H1 (cell line): ENCODE data around the gene ADM2. TPM values are rescaled to one million over a fixed set of nuclear protein-coding genes. Genes with fewer than 3 reads are reported as not detected.

Source experiments
- CTCF ChIA-PET: fragments of 300-600 bp; sonication (Branson Sonifier 250); formaldehyde crosslinking; loops from one replicate; lab custom pipeline; 2021; ENCODE audit not compliant: partially characterized antibody; lab: Charles Lee
- POLR2A ChIA-PET: fragments of 300-600 bp; sonication (Branson Sonifier 250); formaldehyde crosslinking; loops from one replicate; lab custom pipeline; 2021; ENCODE audit warnings: inconsistent platforms; ENCODE audit not compliant: partially characterized antibody; lab: Charles Lee
- DNase-seq, 2 experiments: peaks; one replicate each; pipeline versions ENCODE4 v3.0.0 to v3.0.0-alpha.2; 2010 to 2022; ENCODE audit warnings: low spot score in 2 of 2, low read depth in 1 of 2, mixed read lengths in 1 of 2
- FAIRE-seq: peaks from 2 replicates; lab custom pipeline; 2011; peaks lifted over from hg19 to GRCh38; lab: Jason Lieb, UNC
- H2AFZ ChIP-seq: 2 replicates; pipeline ENCODE4 v1.8.1; 2012; ENCODE audit warnings: low read length, inconsistent platforms
- H2AK5ac ChIP-seq: 2 replicates; pipeline ENCODE4 v1.6.1; 2013; ENCODE audit warnings: low read depth, low read length
- H2BK120ac ChIP-seq: replicated peaks from 2 replicates; pipeline ENCODE3; 2013; ENCODE audit warnings: low read depth, low read length, inconsistent platforms
- H2BK12ac ChIP-seq: 2 replicates; pipeline ENCODE4 v1.6.1; 2013; ENCODE audit warnings: low read depth, low read length
- H2BK15ac ChIP-seq: 2 replicates; pipeline ENCODE4 v1.6.1; 2013; ENCODE audit warnings: low read length
- H2BK20ac ChIP-seq: 2 replicates; pipeline ENCODE4 v1.6.1; 2013; ENCODE audit warnings: low read length
- H2BK5ac ChIP-seq: 2 replicates; pipeline ENCODE4 v1.6.1; 2013; ENCODE audit warnings: low read depth, low read length
- H3K14ac ChIP-seq: 2 replicates; pipeline ENCODE4 v1.6.1; 2013; ENCODE audit warnings: inconsistent platforms; ENCODE audit not compliant: insufficient read length
- H3K18ac ChIP-seq: 2 replicates; pipeline ENCODE4 v1.6.1; 2013; ENCODE audit warnings: low read length; ENCODE audit errors: extremely low read depth
- H3K23ac ChIP-seq: 2 replicates; pipeline ENCODE4 v1.6.1; 2013; ENCODE audit warnings: inconsistent platforms; ENCODE audit not compliant: insufficient read length
- H3K23me2 ChIP-seq: 2 replicates; pipeline ENCODE4 v1.6.1; 2013; ENCODE audit warnings: low read depth, low read length
- H3K27ac ChIP-seq: 2 replicates; pipeline ENCODE4 v1.6.1; 2011; ENCODE audit warnings: low read depth, low read length, inconsistent platforms
- H3K27me3 ChIP-seq, 4 experiments: replicated peaks in 1 of 4; 1 replicate in 1 of 4; 2 replicates in 3 of 4; pipeline versions ENCODE4 v1.6.1 to v1.8.1; 2011 to 2013; ENCODE audit warnings: low read length in 3 of 4, mild to moderate bottlenecking in 3 of 4, inconsistent platforms in 2 of 4, mixed read lengths in 2 of 4, moderate library complexity in 1 of 4; ENCODE audit not compliant: control insufficient read depth in 3 of 4, insufficient read depth in 3 of 4; ENCODE audit errors: extremely low read depth in 1 of 4
- H3K36me3 ChIP-seq, 4 experiments: 2 replicates each; pipeline versions ENCODE4 v1.6.1 to v1.8.1; 2011 to 2013; ENCODE audit warnings: mild to moderate bottlenecking in 4 of 4, low read length in 3 of 4, moderate library complexity in 2 of 4, control low read depth in 1 of 4, inconsistent platforms in 1 of 4; ENCODE audit not compliant: insufficient read depth in 4 of 4, control insufficient read depth in 2 of 4
- H3K4ac ChIP-seq: replicated peaks from 2 replicates; pipeline ENCODE3; 2013; ENCODE audit warnings: low read length, low read depth, mixed read lengths, inconsistent platforms; ENCODE audit not compliant: insufficient read length
- H3K4me1 ChIP-seq, 4 experiments: replicated peaks in 1 of 4; 1 replicate in 1 of 4; 2 replicates in 3 of 4; pipeline versions ENCODE4 v1.6.1 to v1.8.1; 2011 to 2013; ENCODE audit warnings: low read length in 3 of 4, inconsistent platforms in 2 of 4, mixed read lengths in 1 of 4; ENCODE audit not compliant: insufficient read depth in 4 of 4, control insufficient read depth in 3 of 4
- H3K4me2 ChIP-seq, 2 experiments: 2 replicates each; pipeline versions ENCODE4 v1.6.1 to v1.8.1; 2011 to 2013; ENCODE audit warnings: low read depth in 2 of 2, low read length in 2 of 2, control low read depth in 1 of 2, inconsistent platforms in 1 of 2, mild to moderate bottlenecking in 1 of 2; ENCODE audit not compliant: insufficient read depth in 1 of 2
- H3K4me3 ChIP-seq, 4 experiments: fragments of 200-600, 300-600 bp in 1 of 4; sonication (generic), shearing (Covaris generic), sonication (Bioruptor Twin) in 1 of 4; 2 replicates each; pipeline versions ENCODE4 v1.5.1 to v1.8.1; 2011 to 2016; ENCODE audit warnings: low read length in 4 of 4, low read depth in 3 of 4, control low read depth in 2 of 4, inconsistent platforms in 2 of 4, mild to moderate bottlenecking in 2 of 4, mixed read lengths in 1 of 4, moderate library complexity in 1 of 4; ENCODE audit not compliant: insufficient read depth in 2 of 4; ENCODE audit errors: extremely low read depth in 1 of 4
- H3K56ac ChIP-seq: replicated peaks from 2 replicates; pipeline ENCODE3; 2013; ENCODE audit warnings: low read depth, mild to moderate bottlenecking, mixed read lengths, low read length, inconsistent platforms; ENCODE audit not compliant: insufficient read length
- H3K79me1 ChIP-seq: 2 replicates; pipeline ENCODE4 v1.6.1; 2013; ENCODE audit warnings: low read depth, low read length, control low read depth
- H3K79me2 ChIP-seq, 2 experiments: 2 replicates each; pipeline versions ENCODE4 v1.6.1 to v1.8.1; 2012 to 2013; ENCODE audit warnings: low read length in 2 of 2, mild to moderate bottlenecking in 2 of 2, inconsistent platforms in 1 of 2; ENCODE audit not compliant: insufficient read depth in 2 of 2, control insufficient read depth in 1 of 2
- H3K9ac ChIP-seq, 4 experiments: replicated peaks in 1 of 4; 1 replicate in 1 of 4; 2 replicates in 3 of 4; pipeline versions ENCODE4 v1.6.1 to v1.8.1; 2011 to 2013; ENCODE audit warnings: low read depth in 3 of 4, low read length in 3 of 4, control low read depth in 2 of 4, mild to moderate bottlenecking in 2 of 4, moderate library complexity in 2 of 4, inconsistent platforms in 1 of 4; ENCODE audit errors: extremely low read depth in 1 of 4
- H3K9me3 ChIP-seq, 2 experiments: 2 replicates each; pipeline versions ENCODE4 v1.6.1 to v1.8.1; 2012 to 2013; ENCODE audit warnings: mild to moderate bottlenecking in 2 of 2, moderate library complexity in 2 of 2, control low read depth in 1 of 2, inconsistent platforms in 1 of 2, low read depth in 1 of 2, low read length in 1 of 2, mixed read lengths in 1 of 2; ENCODE audit not compliant: insufficient read depth in 2 of 2
- H4K20me1 ChIP-seq, 2 experiments: replicated peaks in 1 of 2; 2 replicates each; pipeline versions ENCODE3 to v1.8.1; 2011 to 2013; ENCODE audit warnings: inconsistent platforms in 2 of 2, low read length in 2 of 2, mild to moderate bottlenecking in 1 of 2; ENCODE audit not compliant: insufficient read depth in 2 of 2, control insufficient read depth in 1 of 2
- H4K5ac ChIP-seq: 2 replicates; pipeline ENCODE4 v1.6.1; 2013; ENCODE audit warnings: low read length, low read depth, mixed read lengths, inconsistent platforms; ENCODE audit not compliant: insufficient read length
- H4K8ac ChIP-seq: 2 replicates; pipeline ENCODE4 v1.8.0; 2013; ENCODE audit warnings: mild to moderate bottlenecking, moderate library complexity, low read length, inconsistent platforms; ENCODE audit not compliant: insufficient read depth; ENCODE audit errors: extremely low read depth
- H4K91ac ChIP-seq: replicated peaks from 2 replicates; pipeline ENCODE3; 2013; ENCODE audit warnings: low read length, mixed read lengths, inconsistent platforms; ENCODE audit not compliant: insufficient read length
- CHD2 ChIP-seq: IDR thresholded peaks from 2 replicates; pipeline ENCODE4 v1.6.1; 2012; ENCODE audit warnings: low read length, improper control_type of control experiment
- CREB1 ChIP-seq: IDR thresholded peaks from 2 replicates; pipeline ENCODE4 v1.6.1; 2012; ENCODE audit warnings: inconsistent platforms
- FOSL1 ChIP-seq: IDR thresholded peaks from 2 replicates; pipeline ENCODE4 v1.6.1; 2011; ENCODE audit warnings: mild to moderate bottlenecking, low read depth, low read length, moderate library complexity; ENCODE audit not compliant: insufficient read depth
- KDM5A ChIP-seq: fragments of 200-600 bp; IDR thresholded peaks from 2 replicates; pipeline ENCODE4 v1.7.1; 2012; ENCODE audit warnings: mild to moderate bottlenecking, low read length, inconsistent platforms, mixed read lengths
- POU5F1 ChIP-seq: IDR thresholded peaks from 2 replicates; pipeline ENCODE4 v1.6.1; 2011; ENCODE audit warnings: low read depth, mild to moderate bottlenecking, low read length, moderate library complexity
- WGBS, 2 experiments: shearing (Covaris generic) in 1 of 2; methylation state at CpG; one replicate each; pipeline versions ENCODE4 v1.1.6 to v1.1.7; 2013 to 2015; ENCODE audit warnings: low lambda C conversion rate in 2 of 2, mixed read lengths in 2 of 2, inconsistent platforms in 1 of 2, low coverage in 1 of 2, missing lambda C conversion rate in 1 of 2; ENCODE audit not compliant: insufficient replicate concordance in 2 of 2, insufficient coverage in 1 of 2, insufficient read length in 1 of 2; ENCODE audit errors: extremely low coverage in 1 of 2, missing lambda C conversion rate in 1 of 2; 5-methylcytosine and 5-hydroxymethylcytosine counted together
- polyA plus RNA-seq, 7 experiments: library from polyadenylated mRNA; depleted of rRNA in 3 of 7; stranded (reverse) in 5 of 7; unstranded in 2 of 7; fragments of >200 nt in 5 of 7; fragments of 200-250 nt in 2 of 7; gene quantifications; 1 replicate in 5 of 7; 2 replicates in 1 of 7; 4 replicates in 1 of 7; pipeline versions ENCODE4 v1.2.1 to v1.2.3, GENCODE V29; 2011 to 2013; ENCODE audit warnings: missing spikeins in 2 of 7, mixed read lengths in 2 of 7
- total RNA-seq: library from RNA; stranded (reverse); fragmentation: NEBNext Ultra II Directional; extraction: Animal tissue kit (Norgen Biotek cat#: 25700); gene quantifications from 2 replicates; pipeline ENCODE4 v1.2.1, GENCODE V29; 2021

Gene ADM2
- total and polyA plus RNA-seq, 2 of the 8 experiments (the other 6 are each of a cell fraction or from before 2014, with no cell fraction given) = 3.3 to 7.5 TPM

DNA sequence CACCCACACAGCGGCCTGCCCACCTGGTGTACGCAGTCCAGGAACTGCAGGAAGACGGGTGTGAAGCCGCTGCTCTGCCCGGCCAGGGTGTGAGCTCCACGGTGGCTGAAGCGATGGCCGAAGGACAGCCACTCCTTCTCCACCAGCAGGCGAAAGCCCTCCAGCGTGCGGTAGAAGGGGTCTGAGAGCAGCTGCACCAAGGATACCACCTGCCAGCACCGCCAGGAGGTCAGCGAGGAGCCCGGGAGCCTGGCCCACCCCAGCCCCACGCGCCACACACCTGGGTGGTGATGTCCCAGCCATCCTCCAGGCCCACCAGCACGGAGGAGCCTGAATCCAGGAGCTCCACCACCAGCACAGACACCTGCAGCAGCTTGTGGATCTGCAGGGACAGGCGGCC is 26.1 kb upstream of the ADM2 start:
- H3K27me3 ChIP-seq = no peaks in the 10 kb centered on the region; a peak in 1 of 7 replicates
- no peak overlapping the region for H3K18ac ChIP-seq
- no peak overlapping the region for H3K9ac ChIP-seq
- H2BK15ac ChIP-seq = no peak overlapping the region
- no peak overlapping the region for H4K5ac ChIP-seq
- no peak overlapping the region for H3K27ac ChIP-seq
- no peaks in the 10 kb centered on the region for H3K79me2 ChIP-seq
- H4K91ac ChIP-seq = no peak overlapping the region
- FAIRE-seq (no peak), DNase-seq (no peak)
- H3K23ac ChIP-seq = no peak overlapping the region
- H3K9me3 ChIP-seq = no peaks in the 10 kb centered on the region
- no peaks in the 10 kb centered on the region for H3K4me1 ChIP-seq
- no peak overlapping the region for H2BK5ac ChIP-seq
- peaks cover 10 to 42% (median 22%) of the 10 kb centered on the region in 4 experiments for H3K36me3 ChIP-seq
- POLR2A ChIA-PET = interaction anchor here (0.9 to 1.8 kb wide), 2 partner anchors 14 to 16 kb away, joined by 3 to 4 read pairs; no protein-coding TSS in a partner anchor
- no peak overlapping the region for H3K4ac ChIP-seq
- no peaks in the 10 kb centered on the region for H3K79me1 ChIP-seq
- no peak overlapping the region for H4K8ac ChIP-seq
- H2BK20ac ChIP-seq = no peak overlapping the region
- no peak overlapping the region for H3K4me3 ChIP-seq
- no peak overlapping the region for H2BK12ac ChIP-seq
- H3K23me2 ChIP-seq = no peaks in the 10 kb centered on the region
- no peak overlapping the region for H2AK5ac ChIP-seq
- H4K20me1 ChIP-seq = peaks cover 10 to 18% of the 10 kb centered on the region in 2 experiments
- H3K14ac ChIP-seq = no peak overlapping the region
- no peak overlapping the region for H3K4me2 ChIP-seq
- CTCF ChIA-PET = interaction anchor here (3.1 to 6.0 kb wide), 2 partner anchors 15 to 42 kb away, joined by 21 to 60 read pairs; no protein-coding TSS in a partner anchor
- no peak overlapping the region for H2BK120ac ChIP-seq
- TF ChIP-seq POU5F1 = no peak
- no peak for TF ChIP-seq FOSL1
- no peak for TF ChIP-seq CHD2
- no peak for TF ChIP-seq CREB1
- no peak for TF ChIP-seq KDM5A
- TF ChIP-seq, all 59 proteins: peak for 0
- Histone ChIP-seq H3K56ac (no peak overlapping the region), H2AFZ (no peak overlapping the region)
- 93% methylated on average over 8 of the region's 18 CpGs; no CpG with 5 or more reads in 1 of the 2 experiments for WGBS, 2 experiments
